Stomach (tissue), 4 donors: ENCODE data around the gene NUMB.

Source experiments
- CTCF ChIP-seq, 7 experiments: fragments of 450-650 bp in 4 of 7; fragments of 200-600 bp in 3 of 7; sonication (generic) in 3 of 7; IDR thresholded peaks; one replicate each; pipeline ENCODE4 v1.5.1; 2016 to 2019; ENCODE audit warnings: antibody characterized with exemption in 7 of 7, control low read depth in 2 of 7, mild to moderate bottlenecking in 1 of 7
- POLR2A ChIP-seq, 4 donors: fragments of 450-650 bp; IDR thresholded peaks; one replicate each; pipeline ENCODE4 v1.6.1; 2016; ENCODE audit warnings: antibody characterized with exemption in 4 of 4, control low read depth in 2 of 4, mild to moderate bottlenecking in 1 of 4, moderate library complexity in 1 of 4
- POLR2AphosphoS5 ChIP-seq, 3 donors: sonication (generic); formaldehyde crosslinking; IDR thresholded peaks; one replicate each; pipeline ENCODE4 v1.6.1; 2016; ENCODE audit warnings: antibody characterized with exemption in 3 of 3

DNA sequence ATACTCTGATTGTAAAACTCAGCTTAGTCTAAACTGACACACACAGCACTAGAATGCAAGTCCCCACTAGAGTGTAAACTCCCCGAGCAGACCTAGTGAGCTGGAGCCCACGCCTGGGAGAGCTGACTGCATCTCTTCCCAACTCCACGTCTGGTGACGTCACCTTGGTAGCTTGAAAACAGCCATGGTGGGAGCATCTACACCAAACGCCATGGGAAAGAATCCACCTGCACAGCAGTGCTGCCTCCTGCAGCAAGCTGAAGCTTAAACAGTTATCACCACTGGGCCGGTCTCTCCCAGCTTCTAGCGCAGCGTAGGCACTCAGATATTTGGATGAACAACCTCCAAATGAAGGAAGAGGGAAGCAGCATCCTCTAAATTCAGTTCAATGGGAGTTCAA is 225.4 kb downstream of the NUMB start:
- TF ChIP-seq CTCF (IDR thresholded peaks at IDR 0.05) (no peak), POLR2A (IDR thresholded peaks at IDR 0.05) (no peak), POLR2AphosphoS5 (IDR thresholded peaks at IDR 0.05) (no peak)
